Stimulated activated CD4-positive, alpha-beta T cell treated with anti-CD3 and anti-CD28 coated beads, Interleukin-4, amount 100 ng/mL, for 48 hours (primary cell): ENCODE data around the gene RAPGEF1.

Source experiments
- DNase-seq, 2 donors: peaks; one replicate each; pipeline ENCODE4 v3.0.0-alpha.2; 2020; ENCODE audit warnings: low read depth in 2 of 2

The RAPGEF1 gene

DNA sequence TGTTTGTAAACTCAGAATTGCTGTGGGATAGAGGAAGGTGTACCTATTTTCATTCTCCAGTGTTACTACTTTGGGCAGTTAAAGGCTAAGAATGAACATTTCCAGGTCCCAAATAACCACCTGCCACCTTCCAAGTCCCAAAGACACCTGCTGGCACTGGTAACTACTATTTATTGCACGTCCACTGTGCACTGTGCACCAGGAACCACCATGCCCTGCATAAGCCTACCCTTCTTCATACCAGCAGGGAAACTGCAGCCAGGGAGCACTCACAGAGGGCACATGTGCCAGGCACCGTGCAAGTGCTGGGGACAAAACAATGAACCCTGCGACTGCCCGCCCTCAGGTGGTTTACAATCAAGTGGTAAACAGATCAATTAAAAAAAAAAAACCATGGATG, 34.9 kb downstream of the RAPGEF1 start:
- DNase-seq, result no peak

GRCh38 chr9:131704141-131704983, 35.5 kb downstream of the RAPGEF1 start:
- DNase-seq, result no peak

- DNase-seq, result no peak
Observed at GRCh38 chr9:131703697-131704096, 36.2 kb downstream of the RAPGEF1 start.

GRCh38 chr9:131702911-131703310, 37.0 kb downstream of the RAPGEF1 start:
- DNase-seq, result no peak

DNA sequence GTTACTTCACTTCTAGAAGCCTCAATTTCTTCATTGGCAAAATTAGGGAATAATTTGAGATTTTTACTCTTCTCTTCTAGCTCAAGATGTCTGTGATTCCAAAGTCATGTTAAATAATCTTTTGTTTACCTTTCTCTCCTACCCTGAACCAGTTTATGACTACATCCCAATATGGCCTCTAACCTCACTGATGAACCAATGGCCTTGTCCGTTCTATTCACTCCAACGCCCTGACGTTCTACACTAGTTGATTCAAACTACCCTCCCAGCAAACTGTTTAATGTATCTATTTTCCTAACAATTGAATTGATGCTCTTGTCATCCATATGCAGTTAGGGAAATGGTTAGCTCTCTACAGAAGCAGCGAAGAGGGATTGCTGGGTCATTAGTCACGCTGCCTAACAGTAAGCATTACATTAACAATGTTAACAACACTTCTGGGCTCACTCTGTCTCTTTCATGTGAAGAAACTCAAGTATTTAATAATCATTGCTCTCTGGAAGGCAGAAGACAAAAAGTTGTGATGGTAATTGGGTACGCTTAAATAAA, 38.0 kb downstream of the RAPGEF1 start:
- no peak for DNase-seq

DNA sequence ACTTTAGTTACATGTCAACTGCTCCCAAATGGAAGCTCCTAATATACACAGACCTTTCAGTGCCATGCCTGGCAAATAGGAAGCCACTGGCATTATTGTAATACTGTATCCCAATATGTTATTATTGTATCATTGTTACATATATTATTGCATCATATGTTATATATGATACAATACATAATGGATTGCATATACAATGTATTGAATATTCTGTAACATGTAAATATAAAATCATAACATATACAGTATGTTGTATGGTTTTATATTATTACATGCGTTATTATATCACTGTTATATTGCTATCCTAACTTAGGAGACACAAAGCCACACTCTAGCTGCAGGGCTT, 38.5 kb downstream of the RAPGEF1 start:
- DNase-seq, result no peak

GRCh38 chr9:131700765-131701435, 39.0 kb downstream of the RAPGEF1 start:
- no peak for DNase-seq

DNA sequence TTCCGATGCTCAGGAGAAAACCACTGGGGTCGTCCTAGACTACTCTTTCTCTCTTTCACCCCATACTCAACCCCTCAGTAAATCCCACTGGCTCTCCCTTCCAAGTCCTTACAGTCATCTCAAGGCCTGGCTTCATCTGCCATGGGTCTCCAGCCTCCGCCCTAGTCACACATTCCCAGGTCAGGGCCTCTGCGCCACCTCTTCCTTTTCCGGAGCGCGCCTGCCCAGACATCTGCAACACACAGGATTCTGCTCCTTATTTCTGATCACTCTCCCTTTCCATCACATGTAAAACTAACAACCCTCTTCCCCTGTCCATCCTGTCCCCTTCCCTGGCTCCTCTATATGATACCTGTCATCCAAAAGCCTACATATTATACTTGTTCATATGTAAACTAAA, 39.8 kb downstream of the RAPGEF1 start:
- no peak for DNase-seq

GRCh38 chr9:131698618-131698985, 41.3 kb downstream of the RAPGEF1 start:
- no peak for DNase-seq

GRCh38 chr9:131697908-131698617, 41.8 kb downstream of the RAPGEF1 start:
- no peak for DNase-seq

- no peak for DNase-seq
Observed at GRCh38 chr9:131697097-131697496, 42.8 kb downstream of the RAPGEF1 start.

DNA sequence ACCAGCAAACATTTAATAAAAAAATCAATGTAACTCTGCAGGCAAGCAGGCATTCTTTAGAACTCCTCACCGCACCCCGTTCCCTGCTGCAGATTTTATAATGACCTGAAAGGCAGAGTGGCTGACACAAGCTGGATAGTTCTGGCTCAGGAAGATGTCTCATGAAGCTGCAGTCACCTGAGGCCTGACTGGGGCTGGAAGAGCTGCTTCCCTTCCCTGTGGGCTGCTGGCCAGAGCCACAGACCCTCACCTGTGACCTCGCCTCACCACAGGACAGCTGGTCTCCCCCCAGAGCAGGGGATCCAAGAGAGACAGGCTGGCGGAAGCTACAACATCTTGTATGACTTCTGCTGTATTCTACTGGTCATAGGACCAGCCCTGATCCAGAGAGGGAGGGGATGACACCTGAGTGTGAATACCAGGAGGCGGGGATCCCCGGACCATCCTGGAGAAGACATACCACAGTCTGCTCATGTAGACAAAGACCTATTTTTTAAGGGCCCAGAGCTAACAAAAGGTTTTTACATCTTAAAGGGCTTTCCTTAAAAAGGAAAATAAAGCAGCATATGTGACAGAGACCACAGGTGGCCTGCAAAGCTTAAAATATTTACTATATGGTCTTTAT, 43.9 kb downstream of the RAPGEF1 start:
- no peak for DNase-seq

DNA sequence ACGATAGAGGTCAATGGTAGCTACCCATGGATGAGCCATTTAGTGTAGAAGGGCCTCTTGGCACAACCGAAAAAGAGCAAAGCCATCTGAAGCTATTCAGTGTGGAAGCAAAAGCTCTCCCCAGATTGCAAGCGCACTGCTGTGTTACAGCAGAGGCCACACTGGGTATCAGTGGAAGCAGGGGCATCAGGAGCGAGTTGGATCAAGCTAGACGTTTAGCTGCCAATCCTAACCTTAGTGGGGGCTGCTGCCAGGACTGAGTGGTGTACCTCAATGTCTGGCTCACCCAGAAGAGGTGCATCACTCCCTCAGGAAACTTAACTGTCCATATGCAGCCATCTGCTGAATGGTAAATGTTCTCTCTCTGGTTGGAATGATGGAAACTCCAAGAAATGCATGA, 44.5 kb downstream of the RAPGEF1 start:
- DNase-seq, result no peak

DNA sequence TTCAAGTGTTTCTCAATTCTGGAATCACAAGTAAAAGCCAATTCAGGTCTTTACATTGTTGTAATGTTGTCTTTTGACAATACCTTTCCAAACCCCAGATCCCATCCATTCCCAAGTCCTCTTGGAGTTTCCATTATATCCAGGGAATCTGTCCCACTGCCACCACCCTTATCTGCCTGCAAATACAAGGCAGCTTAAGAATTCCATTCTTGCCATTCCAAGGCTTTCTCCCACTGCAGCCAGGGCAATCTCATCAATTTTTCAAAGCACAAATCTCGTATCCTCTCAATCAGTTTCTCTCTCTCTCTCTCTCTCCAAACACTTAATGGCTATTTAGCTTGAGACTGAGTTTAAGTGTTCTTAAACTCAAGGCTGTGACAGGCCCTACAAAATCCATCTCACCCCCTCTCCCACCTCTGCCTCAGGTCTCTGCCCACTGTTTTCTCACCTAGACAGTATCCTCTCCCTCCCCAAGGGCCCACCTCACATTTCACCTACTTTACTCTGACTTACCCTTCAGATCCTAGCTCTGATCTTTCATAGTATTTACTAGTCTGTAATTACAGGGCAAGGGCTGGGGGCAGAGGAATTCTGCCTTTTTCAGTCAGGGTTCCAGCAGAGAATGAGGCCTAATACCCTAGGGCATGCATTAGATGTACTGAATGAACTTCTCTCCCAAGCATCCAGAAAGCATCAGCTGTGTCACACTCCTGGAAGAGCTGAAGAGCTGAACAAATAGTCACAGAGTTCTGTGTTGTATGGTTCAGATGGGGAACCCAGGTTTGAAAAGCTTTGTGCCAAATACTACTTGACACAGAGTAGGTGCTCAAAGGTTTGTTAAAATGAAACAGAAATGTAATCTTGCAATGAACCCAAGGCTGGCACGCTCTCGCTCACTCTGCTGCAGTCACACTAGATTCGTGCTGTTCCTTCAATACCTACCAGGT, 46.0 kb downstream of the RAPGEF1 start:
- no peak for DNase-seq

DNA sequence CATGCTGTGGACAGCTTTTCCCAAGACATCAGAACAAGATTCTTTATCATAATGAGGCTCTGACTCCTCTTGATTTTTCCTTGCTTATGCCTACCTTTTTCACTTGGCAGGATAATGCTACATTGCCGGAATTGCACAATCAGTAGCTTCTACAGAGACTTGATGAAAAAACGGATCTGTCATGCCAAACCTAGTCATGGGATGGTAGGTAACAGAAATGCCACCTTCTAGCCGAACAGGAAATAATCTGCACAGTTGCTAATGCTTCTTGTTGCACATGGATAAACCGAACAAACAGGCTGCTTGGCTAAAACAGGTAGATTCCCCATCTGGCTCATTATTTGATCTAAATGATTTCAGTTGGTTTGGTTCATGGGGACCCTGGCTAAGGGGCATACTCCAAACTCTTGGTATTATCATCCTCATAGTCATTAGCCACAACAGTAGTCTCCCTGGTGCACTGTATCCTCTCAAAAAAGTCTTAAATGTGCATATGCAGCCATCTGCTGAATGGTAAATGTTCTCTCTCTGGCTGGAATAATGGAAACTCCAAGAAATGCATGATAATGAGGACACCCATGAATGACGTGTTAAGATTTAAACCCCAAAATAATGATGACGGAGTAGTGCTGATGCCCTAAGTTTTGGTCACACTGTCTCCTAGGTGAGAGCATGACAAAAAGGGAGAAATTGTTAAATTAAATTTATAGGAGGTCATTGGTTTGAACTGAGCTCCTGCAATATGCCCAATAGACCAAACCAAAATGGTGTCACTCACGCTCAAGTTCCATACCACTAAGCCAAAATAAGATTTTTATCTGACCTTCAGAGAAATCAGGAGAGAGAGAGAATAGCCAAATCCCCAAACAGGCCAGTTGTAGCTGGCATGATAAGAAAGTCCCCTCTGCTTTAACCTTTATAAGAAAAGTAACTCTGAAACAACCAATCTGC, 47.0 kb downstream of the RAPGEF1 start:
- no peak for DNase-seq

GRCh38 chr9:131691969-131692611, 47.8 kb downstream of the RAPGEF1 start:
- no peak for DNase-seq

- no peak for DNase-seq
Observed at GRCh38 chr9:131690941-131691573, 48.8 kb downstream of the RAPGEF1 start.

- no peak for DNase-seq
Observed at GRCh38 chr9:131690462-131690861, 49.4 kb downstream of the RAPGEF1 start.

DNA sequence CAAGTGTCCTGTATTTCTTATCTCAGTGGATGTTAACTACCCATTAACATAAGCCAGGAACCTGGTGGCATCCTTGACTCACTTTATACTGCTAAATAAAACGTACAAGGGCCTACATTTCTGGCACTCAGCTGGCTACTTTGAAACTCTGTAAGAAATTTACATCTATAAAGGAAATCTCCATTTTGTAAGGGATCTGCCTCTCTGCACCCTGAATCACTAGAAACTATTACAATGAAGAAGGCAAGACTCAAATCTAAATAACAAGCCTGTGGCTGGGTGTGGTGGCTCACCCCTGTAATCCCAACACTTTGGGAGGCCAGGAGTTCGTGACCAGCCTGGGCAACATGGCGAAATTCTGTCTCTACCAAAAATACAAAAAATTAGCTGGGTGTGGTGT, 51.5 kb downstream of the RAPGEF1 start:
- no peak for DNase-seq
